SU-DHL-6 (cell line): ENCODE results near the gene POU4F1.

ENCODE experiments used
- CTCF ChIP-seq: fragments of 200-600 bp; sonication (generic); IDR thresholded peaks from one replicate; pipeline ENCODE4 v1.5.1; 2017; ENCODE audit warnings: antibody characterized with exemption, mild to moderate bottlenecking, low read length, moderate library complexity; ENCODE audit not compliant: insufficient read depth, poor library complexity, severe bottlenecking
- EZH2phosphoT487 ChIP-seq: fragments of 200-600 bp; sonication (generic), shearing (Covaris generic); conservative IDR thresholded peaks from 2 replicates; pipeline ENCODE4 v1.6.1; 2018; ENCODE audit warnings: mild to moderate bottlenecking, antibody characterized with exemption, low read length, moderate library complexity, mixed read lengths

- no peak for TF ChIP-seq CTCF
- TF ChIP-seq EZH2phosphoT487: no peak
Measured at GRCh38 chr13:78631077-78631476, 27.7 kb upstream of the POU4F1 start.
